ENCODE results near the gene PRDM12.

- no peak for TF ChIP-seq CTCF (IDR thresholded peaks at IDR 0.05)
- TF ChIP-seq POLR2AphosphoS5 (IDR thresholded peaks at IDR 0.05): no peak
- TF ChIP-seq POLR2A (IDR thresholded peaks at IDR 0.05): no peak
Measured at GRCh38 chr9:130672933-130673615, 8.7 kb downstream of the PRDM12 start.

Measured in breast epithelium (tissue), 3 donors.